NCI-H526 treated with DMSO at 0.1 percent for 48 hours (cell line): Measurements from ENCODE around the gene MAP4K4.

Source experiments
- DNase-seq: peaks from one replicate; lab custom pipeline; 2025; lab: John Stamatoyannopoulos, UW

Gene MAP4K4

GRCh38 chr2:101817481-101817880 is 120.0 kb downstream of the MAP4K4 start:
- DNase-seq, result peak; percentile 75

GRCh38 chr2:101818531-101819451 is 121.3 kb downstream of the MAP4K4 start:
- DNase-seq, result peak; percentile 92

- no peak for DNase-seq
Observed at GRCh38 chr2:101820519-101820918, 123.0 kb downstream of the MAP4K4 start.

DNA sequence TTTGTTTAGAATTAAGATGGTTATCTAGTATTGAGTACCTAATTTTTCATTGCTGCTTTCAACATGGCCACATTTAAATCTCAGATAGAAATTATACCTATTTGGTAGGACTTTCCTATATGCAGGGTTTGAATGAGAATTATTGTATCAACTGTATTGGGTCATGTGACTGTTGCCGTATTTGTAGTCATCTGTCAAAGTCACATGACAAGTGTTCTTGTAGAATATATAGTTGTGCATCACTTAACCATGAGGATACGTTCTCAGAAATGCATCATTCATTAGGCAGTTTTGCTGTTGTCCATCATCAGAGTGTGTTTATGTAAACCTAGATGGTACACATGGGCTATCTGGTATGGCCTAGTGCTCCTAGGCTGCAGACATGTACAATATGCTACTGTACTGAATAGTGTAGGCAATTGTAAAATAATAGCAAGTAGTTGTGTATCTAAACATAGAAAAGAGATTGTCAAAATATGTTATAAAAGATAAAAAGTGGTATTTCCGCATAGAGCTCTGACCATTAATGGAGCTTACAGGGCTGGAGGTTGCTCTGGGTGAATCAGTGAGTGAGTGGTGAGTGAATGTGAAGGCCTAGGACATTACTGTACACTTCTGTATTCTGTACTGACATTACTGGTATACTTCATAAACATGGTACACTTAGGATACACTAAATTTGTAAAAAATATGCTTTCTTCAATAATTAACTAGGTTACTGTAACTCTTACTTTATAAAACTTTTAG is 123.7 kb downstream of the MAP4K4 start:
- DNase-seq, result no peak

GRCh38 chr2:101821828-101822458 is 124.4 kb downstream of the MAP4K4 start:
- DNase-seq, result no peak

DNA sequence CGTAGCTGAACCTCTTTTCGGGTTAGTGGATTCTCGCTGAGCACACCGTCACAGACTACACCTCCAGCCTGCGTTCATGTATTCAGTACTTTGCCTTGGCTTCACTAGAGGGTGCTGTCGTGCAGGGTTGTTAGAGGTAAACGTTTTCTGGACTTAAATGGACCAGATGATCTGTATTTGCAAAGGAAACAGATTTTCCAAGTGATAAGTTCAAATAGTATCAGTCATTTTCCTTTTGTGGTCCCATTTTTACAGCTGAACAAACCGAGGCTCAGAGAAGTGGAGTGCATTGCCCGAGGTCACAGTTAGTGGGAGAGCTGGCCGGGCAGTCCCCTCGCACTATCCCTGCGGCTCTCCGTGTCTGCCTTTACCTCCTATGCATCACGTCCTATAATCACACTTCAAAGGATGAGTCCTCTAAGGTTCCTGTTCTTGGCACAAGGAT is 125.9 kb downstream of the MAP4K4 start:
- DNase-seq, result peak; percentile 9

DNA sequence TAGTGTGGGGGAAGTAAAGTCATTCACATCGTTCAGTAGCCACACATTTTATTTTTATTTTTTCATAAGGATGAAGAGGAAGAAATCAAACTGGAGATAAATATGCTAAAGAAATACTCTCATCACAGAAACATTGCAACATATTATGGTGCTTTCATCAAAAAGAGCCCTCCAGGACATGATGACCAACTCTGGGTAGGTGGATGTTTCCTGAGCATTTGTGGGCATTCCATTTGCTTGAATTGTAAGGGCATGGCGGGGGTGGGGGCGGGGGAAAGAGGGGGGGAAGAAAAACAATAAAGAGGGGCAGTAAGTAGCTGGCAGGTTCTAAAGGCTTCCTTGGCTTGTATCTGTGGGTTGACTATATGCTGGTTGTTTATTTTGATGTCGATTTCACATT is 126.4 kb downstream of the MAP4K4 start:
- no peak for DNase-seq

- no peak for DNase-seq
Observed at GRCh38 chr2:101826716-101827115, 129.2 kb downstream of the MAP4K4 start.

- no peak for DNase-seq
Observed at GRCh38 chr2:101827246-101827645, 129.7 kb downstream of the MAP4K4 start.

GRCh38 chr2:101828257-101828656 is 130.8 kb downstream of the MAP4K4 start:
- DNase-seq, result no peak

- DNase-seq, result no peak
Observed at GRCh38 chr2:101828673-101829334, 131.3 kb downstream of the MAP4K4 start.

GRCh38 chr2:101829429-101829828 is 131.9 kb downstream of the MAP4K4 start:
- no peak for DNase-seq

- no peak for DNase-seq
Observed at GRCh38 chr2:101830146-101830545, 132.6 kb downstream of the MAP4K4 start.

DNA sequence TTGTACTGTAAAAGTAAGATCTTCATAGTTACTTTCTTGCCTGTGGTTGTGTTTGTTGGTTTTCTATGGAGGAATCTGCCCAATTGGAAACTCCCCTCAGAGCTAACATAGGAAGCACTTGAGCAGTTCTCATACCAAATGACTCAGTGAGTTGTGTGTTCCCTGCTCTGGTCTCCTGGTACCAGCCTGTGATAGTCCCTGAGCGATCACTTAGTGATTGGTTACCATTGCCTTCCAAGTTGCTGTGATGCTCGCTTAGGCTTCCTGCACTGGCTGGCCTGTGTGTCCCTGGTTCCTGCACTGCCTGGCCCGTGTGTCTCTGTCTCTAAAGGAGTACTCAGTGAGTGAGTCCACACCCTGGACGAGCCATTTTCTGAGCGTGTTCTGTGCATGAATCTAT is 133.0 kb downstream of the MAP4K4 start:
- no peak for DNase-seq

- DNase-seq, result peak; percentile 43
Observed at GRCh38 chr2:101831351-101831865, 133.9 kb downstream of the MAP4K4 start.

GRCh38 chr2:101832114-101832513 is 134.6 kb downstream of the MAP4K4 start:
- no peak for DNase-seq

GRCh38 chr2:101833890-101834523 is 136.5 kb downstream of the MAP4K4 start:
- DNase-seq, result no peak

GRCh38 chr2:101837354-101837753 is 139.8 kb downstream of the MAP4K4 start:
- no peak for DNase-seq

DNA sequence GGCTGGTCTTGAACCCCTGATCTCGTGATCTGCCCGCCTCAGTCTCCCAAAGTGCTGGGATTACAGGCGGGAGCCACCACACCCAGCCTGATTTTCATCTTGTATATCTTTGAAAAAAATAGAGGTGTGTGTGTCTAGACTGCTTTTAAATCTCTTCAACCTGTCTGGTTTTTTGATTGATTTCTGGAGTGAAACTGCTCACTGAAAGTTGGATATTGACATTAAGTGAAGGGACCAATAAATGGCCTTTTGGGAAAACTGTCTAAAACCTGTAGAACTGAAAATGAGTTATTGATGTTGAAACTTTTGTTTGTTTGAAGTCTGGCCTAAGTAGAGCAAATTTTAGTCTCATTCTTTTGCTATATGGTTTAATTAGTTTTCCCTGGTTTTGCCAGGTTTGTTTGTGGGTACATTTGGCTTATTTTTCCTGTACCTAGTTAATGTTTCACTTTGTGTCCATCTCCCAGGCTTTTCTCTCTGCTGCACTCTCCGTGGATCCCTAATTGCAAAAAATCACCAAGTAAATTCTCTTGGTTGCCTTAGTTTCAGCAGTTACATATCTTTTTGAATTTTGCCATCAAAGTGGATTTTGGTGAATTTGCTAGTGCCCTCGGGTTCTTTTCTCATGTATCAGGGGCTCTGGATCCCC is 144.3 kb downstream of the MAP4K4 start:
- no peak for DNase-seq

GRCh38 chr2:101842471-101842870 is 145.0 kb downstream of the MAP4K4 start:
- no peak for DNase-seq

DNA sequence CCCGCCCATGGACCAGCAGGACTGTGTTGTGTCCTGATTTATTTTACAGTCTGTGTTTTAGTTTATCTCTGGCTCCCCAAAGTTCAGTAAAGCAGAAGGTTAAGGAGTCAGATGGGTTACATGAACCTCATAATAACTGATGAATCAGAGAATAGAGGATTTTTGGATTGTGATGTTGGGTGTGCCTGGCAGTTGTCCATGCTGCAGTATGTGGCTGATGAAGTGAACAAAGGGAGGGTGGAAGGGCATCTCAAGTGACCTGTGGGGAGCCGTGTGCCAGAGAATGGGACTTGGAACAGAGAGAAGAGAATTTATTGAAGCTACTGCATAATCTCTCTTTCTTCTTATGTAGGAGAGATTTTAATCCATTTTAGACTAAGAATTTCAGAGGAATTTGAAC is 145.5 kb downstream of the MAP4K4 start:
- no peak for DNase-seq
